ENCODE data around the gene CMKLR1.

DNA sequence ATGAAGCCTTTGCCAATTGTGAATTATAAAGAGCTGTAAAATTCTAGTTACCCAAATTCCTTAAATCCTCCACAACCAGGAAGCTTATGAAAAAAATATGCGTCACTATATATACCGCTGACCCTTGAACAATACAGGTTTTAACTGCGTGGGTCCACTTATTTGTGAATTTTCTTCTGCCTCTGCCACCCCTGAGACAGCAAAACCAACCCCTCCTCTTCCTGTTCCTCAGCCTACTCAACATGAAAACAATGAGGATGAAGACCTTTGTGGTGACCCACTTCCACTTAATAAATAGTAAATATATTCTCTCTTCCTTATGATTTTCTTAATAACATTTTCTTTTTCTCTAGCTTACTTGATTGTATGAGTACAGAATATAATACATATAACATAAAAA, 42.2 kb downstream of the CMKLR1 start:
- TF ChIP-seq, protein P1, sequence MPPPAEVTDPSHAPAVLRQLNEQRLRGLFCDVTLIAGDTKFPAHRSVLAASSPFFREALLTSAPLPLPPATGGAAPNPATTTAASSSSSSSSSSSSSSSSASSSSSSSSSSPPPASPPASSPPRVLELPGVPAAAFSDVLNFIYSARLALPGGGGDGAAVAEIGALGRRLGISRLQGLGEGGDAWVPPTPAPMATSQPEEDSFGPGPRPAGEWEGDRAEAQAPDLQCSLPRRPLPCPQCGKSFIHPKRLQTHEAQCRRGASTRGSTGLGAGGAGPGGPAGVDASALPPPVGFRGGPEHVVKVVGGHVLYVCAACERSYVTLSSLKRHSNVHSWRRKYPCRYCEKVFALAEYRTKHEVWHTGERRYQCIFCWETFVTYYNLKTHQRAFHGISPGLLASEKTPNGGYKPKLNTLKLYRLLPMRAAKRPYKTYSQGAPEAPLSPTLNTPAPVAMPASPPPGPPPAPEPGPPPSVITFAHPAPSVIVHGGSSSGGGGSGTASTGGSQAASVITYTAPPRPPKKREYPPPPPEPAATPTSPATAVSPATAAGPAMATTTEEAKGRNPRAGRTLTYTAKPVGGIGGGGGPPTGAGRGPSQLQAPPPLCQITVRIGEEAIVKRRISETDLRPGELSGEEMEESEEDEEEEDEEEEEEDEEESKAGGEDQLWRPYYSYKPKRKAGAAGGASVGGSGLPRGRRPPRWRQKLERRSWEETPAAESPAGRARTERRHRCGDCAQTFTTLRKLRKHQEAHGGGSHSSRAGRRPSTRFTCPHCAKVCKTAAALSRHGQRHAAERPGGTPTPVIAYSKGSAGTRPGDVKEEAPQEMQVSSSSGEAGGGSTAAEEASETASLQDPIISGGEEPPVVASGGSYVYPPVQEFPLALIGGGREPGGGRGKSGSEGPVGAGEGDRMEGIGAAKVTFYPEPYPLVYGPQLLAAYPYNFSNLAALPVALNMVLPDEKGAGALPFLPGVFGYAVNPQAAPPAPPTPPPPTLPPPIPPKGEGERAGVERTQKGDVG (CRISPR knock-in tag; IDR thresholded peaks at IDR 0.05): no peak
- TF ChIP-seq, protein P2, sequence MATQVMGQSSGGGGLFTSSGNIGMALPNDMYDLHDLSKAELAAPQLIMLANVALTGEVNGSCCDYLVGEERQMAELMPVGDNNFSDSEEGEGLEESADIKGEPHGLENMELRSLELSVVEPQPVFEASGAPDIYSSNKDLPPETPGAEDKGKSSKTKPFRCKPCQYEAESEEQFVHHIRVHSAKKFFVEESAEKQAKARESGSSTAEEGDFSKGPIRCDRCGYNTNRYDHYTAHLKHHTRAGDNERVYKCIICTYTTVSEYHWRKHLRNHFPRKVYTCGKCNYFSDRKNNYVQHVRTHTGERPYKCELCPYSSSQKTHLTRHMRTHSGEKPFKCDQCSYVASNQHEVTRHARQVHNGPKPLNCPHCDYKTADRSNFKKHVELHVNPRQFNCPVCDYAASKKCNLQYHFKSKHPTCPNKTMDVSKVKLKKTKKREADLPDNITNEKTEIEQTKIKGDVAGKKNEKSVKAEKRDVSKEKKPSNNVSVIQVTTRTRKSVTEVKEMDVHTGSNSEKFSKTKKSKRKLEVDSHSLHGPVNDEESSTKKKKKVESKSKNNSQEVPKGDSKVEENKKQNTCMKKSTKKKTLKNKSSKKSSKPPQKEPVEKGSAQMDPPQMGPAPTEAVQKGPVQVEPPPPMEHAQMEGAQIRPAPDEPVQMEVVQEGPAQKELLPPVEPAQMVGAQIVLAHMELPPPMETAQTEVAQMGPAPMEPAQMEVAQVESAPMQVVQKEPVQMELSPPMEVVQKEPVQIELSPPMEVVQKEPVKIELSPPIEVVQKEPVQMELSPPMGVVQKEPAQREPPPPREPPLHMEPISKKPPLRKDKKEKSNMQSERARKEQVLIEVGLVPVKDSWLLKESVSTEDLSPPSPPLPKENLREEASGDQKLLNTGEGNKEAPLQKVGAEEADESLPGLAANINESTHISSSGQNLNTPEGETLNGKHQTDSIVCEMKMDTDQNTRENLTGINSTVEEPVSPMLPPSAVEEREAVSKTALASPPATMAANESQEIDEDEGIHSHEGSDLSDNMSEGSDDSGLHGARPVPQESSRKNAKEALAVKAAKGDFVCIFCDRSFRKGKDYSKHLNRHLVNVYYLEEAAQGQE (IDR thresholded peaks at IDR 0.05; ENCODE audit: low read depth, low read length): no peak
- TF ChIP-seq YY1 (IDR thresholded peaks at IDR 0.05; ENCODE audit: low read depth, low read length) (no peak), GABPA (IDR thresholded peaks at IDR 0.05; ENCODE audit: low read depth) (no peak), RAD21 (IDR thresholded peaks at IDR 0.05; ENCODE audit: insufficient read depth, low read depth, low read length) (no peak), ZNF274 (IDR thresholded peaks at IDR 0.05; ENCODE audit: insufficient read depth, insufficient read length) (no peak), SIN3A (IDR thresholded peaks at IDR 0.05; ENCODE audit: low read depth, low read length) (no peak), STAT1 (conservative IDR thresholded peaks at IDR 0.05) (no peak)
- TF ChIP-seq, protein P3, sequence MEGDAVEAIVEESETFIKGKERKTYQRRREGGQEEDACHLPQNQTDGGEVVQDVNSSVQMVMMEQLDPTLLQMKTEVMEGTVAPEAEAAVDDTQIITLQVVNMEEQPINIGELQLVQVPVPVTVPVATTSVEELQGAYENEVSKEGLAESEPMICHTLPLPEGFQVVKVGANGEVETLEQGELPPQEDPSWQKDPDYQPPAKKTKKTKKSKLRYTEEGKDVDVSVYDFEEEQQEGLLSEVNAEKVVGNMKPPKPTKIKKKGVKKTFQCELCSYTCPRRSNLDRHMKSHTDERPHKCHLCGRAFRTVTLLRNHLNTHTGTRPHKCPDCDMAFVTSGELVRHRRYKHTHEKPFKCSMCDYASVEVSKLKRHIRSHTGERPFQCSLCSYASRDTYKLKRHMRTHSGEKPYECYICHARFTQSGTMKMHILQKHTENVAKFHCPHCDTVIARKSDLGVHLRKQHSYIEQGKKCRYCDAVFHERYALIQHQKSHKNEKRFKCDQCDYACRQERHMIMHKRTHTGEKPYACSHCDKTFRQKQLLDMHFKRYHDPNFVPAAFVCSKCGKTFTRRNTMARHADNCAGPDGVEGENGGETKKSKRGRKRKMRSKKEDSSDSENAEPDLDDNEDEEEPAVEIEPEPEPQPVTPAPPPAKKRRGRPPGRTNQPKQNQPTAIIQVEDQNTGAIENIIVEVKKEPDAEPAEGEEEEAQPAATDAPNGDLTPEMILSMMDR (IDR thresholded peaks at IDR 0.05 in 2 of 3, conservative IDR thresholded peaks at IDR 0.05 in 1 of 3; ENCODE audit: control insufficient read depth in 2 of 3, extremely low read depth in 1 of 3, insufficient read depth in 1 of 3, low read depth in 3 of 3, low read length in 3 of 3): no peak
